WTC11 (cell line): Measurements from ENCODE around the gene EN2. TPM values are rescaled to one million over a fixed set of nuclear protein-coding genes. Genes with fewer than 3 reads are reported as not detected.

Source experiments
- ATAC-seq: fragments of 200-7000 bp; cut with Tn5 transposase; 2 replicates; pipeline ENCODE4 v1.10.0; 2021; ENCODE audit warnings: mild to moderate bottlenecking, moderate library complexity
- CTCF ChIA-PET: fragments of 300-600 bp; sonication (Branson Sonifier 250); formaldehyde crosslinking; loops from one replicate; lab custom pipeline; 2021; ENCODE audit warnings: antibody characterized with exemption; lab: Charles Lee
- POLR2A ChIA-PET: fragments of 350-600 bp; sonication (Branson Sonifier 250); formaldehyde crosslinking; loops from one replicate; lab custom pipeline; 2021; ENCODE audit warnings: antibody characterized with exemption; lab: Charles Lee
- DNase-seq: peaks from one replicate; pipeline ENCODE4 v3.0.0; 2021; ENCODE audit warnings: low spot score
- H3K27ac Mint-ChIP-seq: 2 replicates; pipeline ENCODE4 v1.8.0; 2021; ENCODE audit warnings: mixed read lengths
- H3K27me3 Mint-ChIP-seq: 2 replicates; pipeline ENCODE4 v1.8.0; 2021; ENCODE audit warnings: low read depth, mild to moderate bottlenecking, moderate library complexity, mixed read lengths
- H3K36me3 Mint-ChIP-seq: 2 replicates; pipeline ENCODE4 v1.8.0; 2021; ENCODE audit warnings: mixed read lengths
- H3K4me1 Mint-ChIP-seq: 2 replicates; pipeline ENCODE4 v1.8.0; 2022; ENCODE audit warnings: mixed read lengths
- H3K4me3 Mint-ChIP-seq: 2 replicates; pipeline ENCODE4 v1.8.0; 2021; ENCODE audit warnings: mild to moderate bottlenecking, moderate library complexity, mixed read lengths
- H3K9me3 Mint-ChIP-seq: 2 replicates; pipeline ENCODE4 v1.8.0; 2021; ENCODE audit warnings: mixed read lengths
- ATF3 ChIP-seq: sonication (generic); formaldehyde crosslinking; conservative IDR thresholded peaks from 2 replicates; pipeline ENCODE4 v1.8.1; 2022; ENCODE audit warnings: mild to moderate bottlenecking, missing genetic modification reagents
- CBFB ChIP-seq: sonication (generic); formaldehyde crosslinking; IDR thresholded peaks from 2 replicates; pipeline ENCODE4 v1.8.1; 2022; ENCODE audit warnings: mild to moderate bottlenecking, low read depth, missing genetic modification reagents
- CREB1 ChIP-seq: sonication (generic); formaldehyde crosslinking; IDR thresholded peaks from 2 replicates; pipeline ENCODE4 v1.8.0; 2023; ENCODE audit warnings: mild to moderate bottlenecking, missing genetic modification reagents
- ELF4 ChIP-seq: sonication (generic); formaldehyde crosslinking; IDR thresholded peaks from 2 replicates; pipeline ENCODE4 v1.8.1; 2022; ENCODE audit warnings: low read depth, mild to moderate bottlenecking, moderate library complexity, missing genetic modification reagents
- GRHL2 ChIP-seq: fragments of 250-450 bp; sonication (Bioruptor Pico); IDR thresholded peaks from 2 replicates; pipeline ENCODE4 v1.8.0; 2022; ENCODE audit warnings: mild to moderate bottlenecking, moderate library complexity; ENCODE audit not compliant: insufficient replicate concordance, severe bottlenecking
- HMGXB4 ChIP-seq: sonication (generic); formaldehyde crosslinking; IDR thresholded peaks from 2 replicates; pipeline ENCODE4 v1.8.1; 2023; ENCODE audit warnings: mild to moderate bottlenecking, moderate library complexity, missing genetic modification reagents
- IRF1 ChIP-seq: sonication (generic); formaldehyde crosslinking; IDR thresholded peaks from 2 replicates; pipeline ENCODE4 v1.8.0; 2023; ENCODE audit warnings: missing genetic modification reagents
- NFE2L1 ChIP-seq: sonication (generic); formaldehyde crosslinking; IDR thresholded peaks from 2 replicates; pipeline ENCODE4 v1.8.1; 2023; ENCODE audit warnings: missing genetic modification reagents
- PREB ChIP-seq: sonication (generic); formaldehyde crosslinking; IDR thresholded peaks from 2 replicates; pipeline ENCODE4 v1.8.1; 2022; ENCODE audit warnings: mild to moderate bottlenecking, missing genetic modification reagents, moderate library complexity, borderline replicate concordance
- PRRX2 ChIP-seq: fragments of 250-450 bp; sonication (Bioruptor Pico); IDR thresholded peaks from 2 replicates; pipeline ENCODE4 v1.8.0; 2021; ENCODE audit warnings: mild to moderate bottlenecking
- RORB ChIP-seq: fragments of 250-450 bp; sonication (Bioruptor Pico); IDR thresholded peaks from 2 replicates; pipeline ENCODE4 v1.9.0; 2021; ENCODE audit warnings: mild to moderate bottlenecking
- SMAD3 ChIP-seq: sonication (generic); formaldehyde crosslinking; IDR thresholded peaks from 2 replicates; pipeline ENCODE4 v1.8.0; 2022; ENCODE audit warnings: missing genetic modification reagents, mild to moderate bottlenecking, borderline replicate concordance
- SOX15 ChIP-seq: fragments of 250-450 bp; sonication (Bioruptor Pico); IDR thresholded peaks from 2 replicates; pipeline ENCODE4 v1.9.0; 2021; ENCODE audit warnings: mild to moderate bottlenecking
- ZNF121 ChIP-seq: sonication (generic); formaldehyde crosslinking; IDR thresholded peaks from 2 replicates; pipeline ENCODE4 v1.8.0; 2023; ENCODE audit warnings: missing genetic modification reagents
- ZNF232 ChIP-seq: sonication (generic); formaldehyde crosslinking; IDR thresholded peaks from 2 replicates; pipeline ENCODE4 v1.8.0; 2022; ENCODE audit warnings: mild to moderate bottlenecking, missing genetic modification reagents
- ZNF425 ChIP-seq: fragments of 250-450 bp; sonication (Bioruptor Pico); conservative IDR thresholded peaks from 2 replicates; pipeline ENCODE4 v1.9.0; 2021; ENCODE audit warnings: mild to moderate bottlenecking
- total RNA-seq: library from RNA; stranded (reverse); gene quantifications from 3 replicates; pipeline ENCODE4 v1.2.3, GENCODE V29; 2021
- TF ChIP-seq, protein P1 (sequence below): sonication (generic); formaldehyde crosslinking; IDR thresholded peaks from 2 replicates; pipeline ENCODE4 v1.8.1; 2022; ENCODE audit warnings: low read depth, mild to moderate bottlenecking, moderate library complexity, missing genetic modification reagents, borderline replicate concordance
- TF ChIP-seq, protein P2 (sequence below): sonication (generic); formaldehyde crosslinking; IDR thresholded peaks from 2 replicates; pipeline ENCODE4 v1.8.0; 2023; ENCODE audit warnings: mild to moderate bottlenecking, missing genetic modification reagents
- TF ChIP-seq, protein P3 (sequence below): fragments of 250-450 bp; sonication (Bioruptor Pico); IDR thresholded peaks from 2 replicates; pipeline ENCODE4 v1.8.0; 2021; ENCODE audit warnings: mild to moderate bottlenecking

The EN2 gene
- total RNA-seq, 1 experiment from 2014 or later: not detected

GRCh38 chr7:155482511-155483183 lies 24.7 kb downstream of the EN2 start:
- Mint-ChIP-seq H3K27me3 (peaks cover 78% of the 10 kb centered on the region), H3K27ac (no peak overlapping the region), H3K4me1 (peaks cover 24% of the 10 kb centered on the region), H3K4me3 (0 out of 2 replicates have a peak overlapping the region, but pooled peaks have one; percentile 9), H3K36me3 (peaks cover 7% of the 10 kb centered on the region; the same call in 1 of the 2 replicates), H3K9me3 (peaks cover 10% of the 10 kb centered on the region)
- DNase-seq (no peak), ATAC-seq (peak; percentile 48; the same call in 1 of the 2 replicates)
- TF ChIP-seq, protein P1, sequence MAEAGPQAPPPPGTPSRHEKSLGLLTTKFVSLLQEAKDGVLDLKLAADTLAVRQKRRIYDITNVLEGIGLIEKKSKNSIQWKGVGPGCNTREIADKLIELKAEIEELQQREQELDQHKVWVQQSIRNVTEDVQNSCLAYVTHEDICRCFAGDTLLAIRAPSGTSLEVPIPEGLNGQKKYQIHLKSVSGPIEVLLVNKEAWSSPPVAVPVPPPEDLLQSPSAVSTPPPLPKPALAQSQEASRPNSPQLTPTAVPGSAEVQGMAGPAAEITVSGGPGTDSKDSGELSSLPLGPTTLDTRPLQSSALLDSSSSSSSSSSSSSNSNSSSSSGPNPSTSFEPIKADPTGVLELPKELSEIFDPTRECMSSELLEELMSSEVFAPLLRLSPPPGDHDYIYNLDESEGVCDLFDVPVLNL: no peak
- TF ChIP-seq ELF4 (CRISPR knock-in tag): no peak
- no peak for TF ChIP-seq ZNF232 (CRISPR knock-in tag)
- TF ChIP-seq SOX15 (CRISPR knock-in tag): no peak
- TF ChIP-seq IRF1: no peak
- no peak for TF ChIP-seq GRHL2 (CRISPR knock-in tag)
- no peak for TF ChIP-seq CBFB (CRISPR knock-in tag)
- no peak for TF ChIP-seq ZNF121 (CRISPR knock-in tag)
- TF ChIP-seq PRRX2 (CRISPR knock-in tag): no peak
- no peak for TF ChIP-seq ATF3 (CRISPR knock-in tag)
- no peak for TF ChIP-seq ZNF425
- TF ChIP-seq NFE2L1 (CRISPR knock-in tag): no peak
- no peak for TF ChIP-seq HMGXB4
- TF ChIP-seq, protein P2, sequence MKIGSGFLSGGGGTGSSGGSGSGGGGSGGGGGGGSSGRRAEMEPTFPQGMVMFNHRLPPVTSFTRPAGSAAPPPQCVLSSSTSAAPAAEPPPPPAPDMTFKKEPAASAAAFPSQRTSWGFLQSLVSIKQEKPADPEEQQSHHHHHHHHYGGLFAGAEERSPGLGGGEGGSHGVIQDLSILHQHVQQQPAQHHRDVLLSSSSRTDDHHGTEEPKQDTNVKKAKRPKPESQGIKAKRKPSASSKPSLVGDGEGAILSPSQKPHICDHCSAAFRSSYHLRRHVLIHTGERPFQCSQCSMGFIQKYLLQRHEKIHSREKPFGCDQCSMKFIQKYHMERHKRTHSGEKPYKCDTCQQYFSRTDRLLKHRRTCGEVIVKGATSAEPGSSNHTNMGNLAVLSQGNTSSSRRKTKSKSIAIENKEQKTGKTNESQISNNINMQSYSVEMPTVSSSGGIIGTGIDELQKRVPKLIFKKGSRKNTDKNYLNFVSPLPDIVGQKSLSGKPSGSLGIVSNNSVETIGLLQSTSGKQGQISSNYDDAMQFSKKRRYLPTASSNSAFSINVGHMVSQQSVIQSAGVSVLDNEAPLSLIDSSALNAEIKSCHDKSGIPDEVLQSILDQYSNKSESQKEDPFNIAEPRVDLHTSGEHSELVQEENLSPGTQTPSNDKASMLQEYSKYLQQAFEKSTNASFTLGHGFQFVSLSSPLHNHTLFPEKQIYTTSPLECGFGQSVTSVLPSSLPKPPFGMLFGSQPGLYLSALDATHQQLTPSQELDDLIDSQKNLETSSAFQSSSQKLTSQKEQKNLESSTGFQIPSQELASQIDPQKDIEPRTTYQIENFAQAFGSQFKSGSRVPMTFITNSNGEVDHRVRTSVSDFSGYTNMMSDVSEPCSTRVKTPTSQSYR (CRISPR knock-in tag): no peak
- no peak for TF ChIP-seq RORB (CRISPR knock-in tag)
- no peak for TF ChIP-seq CREB1 (CRISPR knock-in tag)
- TF ChIP-seq PREB (CRISPR knock-in tag): no peak
- TF ChIP-seq SMAD3 (CRISPR knock-in tag): no peak
- TF ChIP-seq, protein P3, sequence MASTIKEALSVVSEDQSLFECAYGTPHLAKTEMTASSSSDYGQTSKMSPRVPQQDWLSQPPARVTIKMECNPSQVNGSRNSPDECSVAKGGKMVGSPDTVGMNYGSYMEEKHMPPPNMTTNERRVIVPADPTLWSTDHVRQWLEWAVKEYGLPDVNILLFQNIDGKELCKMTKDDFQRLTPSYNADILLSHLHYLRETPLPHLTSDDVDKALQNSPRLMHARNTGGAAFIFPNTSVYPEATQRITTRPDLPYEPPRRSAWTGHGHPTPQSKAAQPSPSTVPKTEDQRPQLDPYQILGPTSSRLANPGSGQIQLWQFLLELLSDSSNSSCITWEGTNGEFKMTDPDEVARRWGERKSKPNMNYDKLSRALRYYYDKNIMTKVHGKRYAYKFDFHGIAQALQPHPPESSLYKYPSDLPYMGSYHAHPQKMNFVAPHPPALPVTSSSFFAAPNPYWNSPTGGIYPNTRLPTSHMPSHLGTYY (CRISPR knock-in tag): no peak
- CTCF ChIA-PET: no interaction called here
- POLR2A ChIA-PET: no interaction called here
